ENCODE measurements around the gene ZSWIM8. TPM values are rescaled to one million over a fixed set of nuclear protein-coding genes. Genes with fewer than 3 reads are reported as not detected.
A peak's percentile ranks its signal among the peaks of the same experiment; 100 is the strongest.
"Not testable (repeated sequence)": the region's sequence is repeated elsewhere in the genome, so short reads cannot be mapped to it uniquely, and the experiment has no call there.

ZSWIM8 gene
- polyA plus RNA-seq, 12 donors: 53.3 to 172 (median 69.1) TPM; not detected in 1

DNA sequence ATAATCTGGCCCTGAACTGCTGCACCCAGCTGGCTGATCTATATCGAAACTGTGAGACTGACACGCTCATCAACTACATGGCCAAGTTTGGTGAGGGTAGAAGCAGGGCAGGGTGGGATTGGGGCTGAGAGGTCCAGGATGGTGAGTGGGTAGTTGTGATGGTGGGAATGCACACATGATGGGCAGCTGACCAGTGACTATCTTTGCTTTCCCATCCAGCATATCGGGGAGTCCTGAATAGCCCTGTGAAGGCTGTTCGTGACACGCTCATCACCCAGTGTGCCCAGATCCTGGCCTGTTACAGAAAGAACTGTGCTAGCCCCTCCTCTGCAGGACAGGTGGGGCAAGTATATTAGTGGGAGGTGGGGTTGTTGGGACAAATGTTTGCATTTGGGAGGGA lies 16.0 kb upstream of the ZSWIM8 start:
- DNase-seq: no peak

DNA sequence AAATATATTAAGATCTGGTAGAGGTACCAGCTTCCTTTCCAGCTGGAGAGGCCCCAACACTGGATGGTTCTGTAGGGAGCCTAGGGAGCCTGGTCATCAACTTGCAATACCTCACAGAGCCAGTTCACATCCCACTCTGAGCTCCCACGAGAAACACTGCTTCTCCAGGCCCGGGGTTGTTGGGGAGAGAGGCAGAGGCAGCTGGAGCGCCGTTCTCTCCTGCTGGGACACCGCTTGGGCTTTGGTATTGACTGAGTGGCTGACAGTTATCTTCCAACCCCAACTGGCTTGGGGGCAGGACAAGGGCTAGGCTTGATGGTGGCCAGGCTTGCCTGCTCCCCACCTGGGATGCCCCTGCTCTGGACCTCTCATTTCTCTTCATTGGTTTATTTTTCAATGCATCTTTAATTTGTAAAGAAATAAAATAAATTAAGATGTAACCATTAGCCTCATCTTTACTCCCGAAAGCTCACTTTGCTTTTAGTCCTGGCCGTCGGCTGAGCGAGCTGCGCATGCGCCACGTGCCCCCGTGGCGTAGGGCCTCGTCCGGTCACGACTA lies 13.6 kb upstream of the ZSWIM8 start:
- DNase-seq: peak; percentile 92

GRCh38 chr10:73772281-73773151 lies 12.9 kb upstream of the ZSWIM8 start:
- DNase-seq: peak; percentile 80

- no peak for DNase-seq
Measured at GRCh38 chr10:73773152-73773879, 12.1 kb upstream of the ZSWIM8 start.

- no peak for DNase-seq
Measured at GRCh38 chr10:73774637-73775036, 10.8 kb upstream of the ZSWIM8 start.

- DNase-seq: no peak
Measured at GRCh38 chr10:73779018-73779417, 6.4 kb upstream of the ZSWIM8 start.

DNA sequence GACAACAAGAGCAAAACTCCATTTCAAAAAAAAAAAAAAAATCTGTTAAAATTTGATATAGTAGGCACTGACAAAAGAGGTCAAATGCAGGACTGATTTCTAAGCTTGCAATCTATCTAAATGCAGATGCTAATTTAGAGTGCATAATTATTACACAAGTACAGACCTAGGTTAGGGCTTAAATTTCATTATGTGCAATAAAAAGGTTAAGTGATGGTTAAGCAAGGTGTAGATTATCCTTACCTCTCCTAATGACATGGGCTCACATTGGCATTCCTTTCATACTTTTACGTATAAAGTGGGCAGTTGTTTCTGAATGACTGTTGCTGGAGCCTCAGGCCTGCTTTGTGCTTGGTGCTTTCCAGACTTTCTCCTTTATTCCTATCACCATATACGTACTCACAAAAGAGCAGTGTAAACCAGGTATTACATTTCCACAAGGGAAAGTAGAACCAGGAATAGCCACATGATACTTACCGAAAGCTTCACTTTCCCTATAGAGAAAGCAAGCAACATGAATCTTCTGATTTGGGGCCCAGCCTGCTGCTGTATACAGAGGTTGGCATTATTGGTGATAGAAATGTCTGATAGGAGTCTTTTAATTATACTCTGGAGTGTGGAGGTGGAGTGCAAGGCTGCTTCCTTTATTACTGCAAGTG lies 5.7 kb upstream of the ZSWIM8 start:
- no peak for DNase-seq

- no peak for DNase-seq
Measured at GRCh38 chr10:73780301-73780700, 5.1 kb upstream of the ZSWIM8 start.

- DNase-seq: no peak
Measured at GRCh38 chr10:73780966-73781365, 4.4 kb upstream of the ZSWIM8 start.

- no peak for DNase-seq
Measured at GRCh38 chr10:73781548-73781878, 3.9 kb upstream of the ZSWIM8 start.

DNA sequence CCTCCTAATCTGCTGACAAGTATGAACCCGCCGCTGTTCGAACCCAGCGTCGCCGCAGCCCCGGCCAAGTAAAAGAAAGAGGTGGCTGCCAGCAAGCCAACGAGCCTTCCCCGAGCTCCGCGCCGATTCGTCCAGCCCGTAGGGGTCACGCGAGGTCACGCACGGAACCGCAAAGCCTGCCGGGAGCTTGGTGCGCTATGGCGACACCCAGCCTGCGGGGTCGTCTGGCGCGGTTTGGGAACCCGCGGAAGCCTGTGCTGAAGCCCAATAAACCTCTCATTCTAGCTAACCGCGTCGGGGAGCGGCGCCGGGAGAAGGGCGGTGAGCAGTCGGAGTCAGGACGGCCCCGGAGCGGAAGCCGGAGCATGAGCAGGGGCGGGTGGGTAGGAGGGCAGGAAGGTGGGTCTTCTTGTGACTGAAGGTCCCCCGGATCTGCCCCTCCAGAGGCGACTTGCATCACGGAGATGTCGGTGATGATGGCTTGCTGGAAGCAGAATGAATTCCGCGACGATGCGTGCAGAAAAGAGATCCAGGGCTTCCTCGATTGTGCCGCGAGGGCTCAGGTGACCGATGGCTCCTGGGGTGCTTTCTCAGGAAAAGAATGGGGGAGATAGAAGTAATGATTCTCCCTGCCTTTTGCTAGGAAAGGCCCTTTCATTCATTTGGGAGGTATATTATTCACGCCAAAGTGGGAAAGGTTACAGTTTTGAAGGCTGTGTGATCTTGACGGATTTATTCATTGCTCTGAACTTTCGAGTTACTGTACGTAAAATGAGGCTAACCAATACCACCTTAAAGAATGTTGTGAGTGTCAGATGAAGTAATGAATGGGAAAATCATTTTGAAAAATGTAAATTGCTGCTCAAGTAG lies 3.3 kb upstream of the ZSWIM8 start, which contains the start of gene CHCHD1:
CHCHD1 (plus strand) TSS at position 170 of the 870 bp plus-strand sequence; CDS start at position 198, 28 bp downstream.
- peak; percentile 95 for DNase-seq

- DNase-seq: no peak
Measured at GRCh38 chr10:73782749-73783085, 2.7 kb upstream of the ZSWIM8 start.

DNA sequence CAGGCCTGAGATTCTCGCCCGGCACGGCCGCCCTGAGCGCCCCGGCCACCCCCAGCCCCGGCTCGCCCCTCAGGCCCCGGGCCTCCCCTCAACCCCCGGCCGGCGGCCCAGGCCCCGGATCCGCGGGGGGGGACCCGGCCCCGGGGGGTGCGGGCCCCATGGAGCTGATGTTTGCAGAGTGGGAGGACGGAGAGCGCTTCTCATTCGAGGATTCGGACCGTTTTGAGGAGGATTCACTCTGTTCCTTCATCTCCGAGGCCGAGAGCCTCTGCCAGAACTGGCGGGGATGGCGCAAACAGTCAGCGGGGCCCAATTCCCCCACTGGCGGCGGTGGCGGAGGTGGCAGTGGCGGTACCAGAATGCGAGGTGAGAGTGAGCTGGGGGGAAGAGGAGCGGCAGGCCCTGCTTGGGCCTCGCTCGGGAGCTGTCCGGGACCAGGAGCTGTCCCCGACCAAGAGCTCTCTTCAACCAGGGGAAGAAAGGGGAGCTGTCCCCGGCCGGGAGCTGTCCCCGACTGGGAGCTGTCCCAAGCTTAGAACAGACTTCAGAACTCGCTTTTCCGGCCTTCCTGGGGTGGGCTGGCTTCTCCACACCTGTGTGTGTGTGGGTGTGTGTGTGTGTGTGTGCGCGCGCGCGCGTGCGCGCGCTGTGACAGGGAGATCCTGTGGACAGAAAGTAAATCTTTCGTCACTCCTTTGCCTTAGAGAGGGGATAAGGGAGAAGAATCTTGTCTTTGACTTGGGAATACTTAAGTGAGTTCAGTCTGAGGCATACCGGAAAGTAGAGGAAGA lies 510 bp downstream of the ZSWIM8 start:
- DNase-seq: no peak

DNA sequence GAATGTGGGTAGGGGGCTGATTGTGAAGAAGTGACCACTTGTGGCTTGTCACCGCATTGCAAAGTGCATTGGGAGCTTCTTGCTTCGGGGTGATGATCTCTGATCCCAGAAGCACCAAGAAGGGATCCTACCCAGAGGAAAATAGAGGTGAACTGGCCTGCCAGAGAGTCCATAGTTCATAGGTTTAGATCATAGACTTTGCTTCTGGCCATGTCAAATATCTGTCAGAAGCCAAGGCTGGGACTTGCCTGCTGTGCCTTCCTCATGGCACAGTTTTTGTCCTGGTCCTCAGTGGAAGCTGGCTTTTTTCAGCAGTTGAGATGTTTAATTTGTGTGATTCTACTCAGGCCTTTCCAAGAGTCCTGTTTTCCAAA lies 1.1 kb downstream of the ZSWIM8 start:
- DNase-seq: no peak

DNA sequence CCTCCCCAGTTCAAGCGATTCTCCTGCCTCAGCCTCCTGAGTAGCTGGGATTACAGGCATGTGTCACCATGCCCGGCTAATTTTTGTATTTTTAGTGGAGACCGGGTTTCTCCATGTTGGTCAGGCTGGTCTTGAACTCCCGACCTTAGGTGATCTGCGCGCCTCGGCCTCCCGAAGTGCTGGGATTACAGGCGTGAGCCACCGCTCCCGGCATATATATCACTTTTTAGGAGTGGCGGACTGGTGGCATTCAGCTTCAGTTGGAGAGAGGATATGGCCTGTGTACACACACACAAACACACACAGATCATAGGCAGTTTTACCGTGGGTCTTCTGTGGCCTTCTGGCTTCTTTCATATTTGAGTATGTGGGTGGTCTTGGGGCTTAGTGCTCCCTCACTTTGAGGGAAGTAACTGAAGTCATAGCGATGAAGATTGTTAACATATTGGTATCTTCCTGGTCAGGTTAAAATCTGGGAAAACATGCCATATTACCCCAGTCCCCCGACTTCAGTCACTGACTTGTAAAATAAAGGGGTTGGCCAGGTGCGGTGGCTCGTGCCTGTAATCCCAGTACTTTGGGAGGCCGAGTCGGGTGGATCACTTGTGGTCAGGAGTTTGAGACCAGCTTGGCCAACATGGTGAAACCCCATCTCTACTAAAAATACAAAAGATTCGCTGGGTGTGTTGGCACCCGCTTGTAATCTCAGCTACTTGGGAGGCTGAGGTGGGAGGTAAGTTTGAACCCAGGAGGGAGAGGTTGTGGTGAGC lies 1.8 kb downstream of the ZSWIM8 start:
- not testable (repeated sequence) for DNase-seq

- DNase-seq: no peak
Measured at GRCh38 chr10:73788864-73789658, 3.7 kb downstream of the ZSWIM8 start.

DNA sequence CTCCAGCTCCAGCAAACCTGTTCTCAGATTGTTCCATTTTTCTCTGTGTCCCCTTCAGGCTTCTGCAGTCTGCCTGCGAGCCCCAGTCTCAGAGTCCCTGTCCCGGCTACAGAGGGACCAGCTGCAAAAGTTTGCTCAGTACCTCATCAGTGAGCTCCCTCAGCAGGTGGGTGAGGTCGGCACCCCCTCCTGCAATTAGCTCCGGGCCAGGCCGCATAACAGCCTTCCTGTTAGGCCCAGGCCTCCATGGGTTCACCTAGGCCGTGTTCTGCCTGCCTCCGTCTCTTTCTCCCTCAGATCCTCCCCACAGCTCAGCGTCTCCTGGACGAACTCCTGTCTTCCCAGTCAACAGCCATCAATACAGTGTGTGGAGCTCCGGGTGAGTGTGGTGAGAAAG lies 4.3 kb downstream of the ZSWIM8 start:
- DNase-seq: no peak

DNA sequence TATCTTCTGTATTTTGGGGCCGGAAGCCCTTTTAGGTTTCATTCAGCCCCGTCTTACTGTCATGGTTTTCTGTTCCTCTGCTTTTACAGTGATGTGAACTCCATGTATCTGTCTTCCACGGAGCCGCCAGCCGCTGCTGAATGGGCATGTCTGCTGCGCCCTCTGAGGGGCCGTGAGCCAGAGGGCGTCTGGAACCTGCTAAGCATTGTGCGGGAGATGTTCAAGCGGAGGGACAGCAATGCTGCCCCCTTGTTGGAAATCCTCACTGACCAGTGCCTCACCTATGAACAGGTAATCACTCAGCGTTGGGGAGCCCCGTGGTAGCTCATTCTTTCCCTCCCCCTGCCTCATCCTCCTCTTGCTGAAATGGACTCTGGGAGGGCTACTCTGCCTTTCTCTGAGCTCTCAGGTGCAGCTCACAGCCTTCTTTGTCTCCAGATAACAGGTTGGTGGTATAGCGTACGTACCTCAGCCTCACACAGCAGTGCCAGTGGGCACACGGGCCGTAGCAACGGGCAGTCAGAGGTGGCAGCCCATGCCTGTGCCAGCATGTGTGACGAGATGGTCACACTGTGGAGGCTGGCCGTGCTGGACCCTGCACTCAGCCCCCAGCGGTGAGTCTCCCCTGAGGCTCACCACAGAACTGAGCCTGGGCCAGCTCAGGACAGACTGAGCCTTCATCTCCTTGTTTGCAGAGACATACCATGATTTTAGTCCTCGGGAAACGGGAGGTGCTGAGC lies 5.7 kb downstream of the ZSWIM8 start:
- no peak for DNase-seq
